ENCODE data around the gene UBE2F. TPM values are rescaled to one million over a fixed set of nuclear protein-coding genes. Genes with fewer than 3 reads are reported as not detected.
A peak's percentile ranks its signal among the peaks of the same experiment; 100 is the strongest.

The UBE2F gene
- 115 TPM for total RNA-seq (ENCODE audit: insufficient read depth, low replicate concordance)

DNA sequence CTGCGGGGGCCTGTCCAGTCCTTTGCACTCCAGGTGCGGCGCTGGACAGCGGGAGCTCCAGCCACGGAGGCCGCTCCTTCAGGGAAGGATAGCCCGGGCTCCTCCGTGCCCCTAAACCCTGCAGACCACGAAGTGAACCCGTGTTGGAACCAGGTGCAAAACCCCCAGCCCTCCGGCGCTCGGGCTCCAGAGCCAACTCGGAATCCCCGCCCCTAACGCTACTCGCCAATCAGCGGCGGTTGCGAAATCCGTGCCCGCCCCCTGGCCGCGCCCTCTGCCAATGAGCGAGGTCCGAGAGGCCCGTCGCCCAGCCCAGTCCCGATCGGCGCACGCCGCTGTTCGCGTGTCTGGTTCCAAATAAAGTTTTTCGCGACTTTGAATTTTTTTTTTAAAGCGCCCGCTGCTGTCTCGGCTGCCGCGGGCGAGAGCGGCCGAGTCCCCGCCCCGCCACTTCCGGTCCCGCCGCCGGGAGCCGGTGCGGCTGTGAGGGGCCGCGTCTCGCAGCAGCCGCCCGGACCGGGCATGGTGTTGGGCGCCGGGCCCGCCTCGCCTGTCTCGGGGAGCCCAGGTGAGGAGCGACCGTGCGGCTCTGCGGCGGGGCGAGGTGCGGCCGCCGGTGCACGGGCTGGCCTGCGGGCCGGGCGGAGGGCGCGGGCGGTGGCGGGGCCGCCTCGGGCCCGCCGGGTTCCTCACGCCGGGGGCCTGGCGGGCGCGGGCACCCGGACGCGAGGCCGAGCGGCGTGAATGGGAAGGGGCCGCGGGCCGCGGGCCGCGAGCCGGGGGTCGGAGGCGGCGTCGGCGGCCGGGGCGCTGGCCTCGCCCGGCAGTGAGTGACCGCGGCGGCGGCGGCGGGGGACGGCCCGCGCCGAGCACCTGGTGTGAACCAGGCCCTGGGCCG is at the start of gene UBE2F:
Gene UBE2F (plus strand): TSS at position 450 of the 898 bp plus-strand sequence. CDS start 6,094 bp downstream, outside the sequence.
- peak; percentile 98 for DNase-seq (ENCODE audit: low spot score)

DNA sequence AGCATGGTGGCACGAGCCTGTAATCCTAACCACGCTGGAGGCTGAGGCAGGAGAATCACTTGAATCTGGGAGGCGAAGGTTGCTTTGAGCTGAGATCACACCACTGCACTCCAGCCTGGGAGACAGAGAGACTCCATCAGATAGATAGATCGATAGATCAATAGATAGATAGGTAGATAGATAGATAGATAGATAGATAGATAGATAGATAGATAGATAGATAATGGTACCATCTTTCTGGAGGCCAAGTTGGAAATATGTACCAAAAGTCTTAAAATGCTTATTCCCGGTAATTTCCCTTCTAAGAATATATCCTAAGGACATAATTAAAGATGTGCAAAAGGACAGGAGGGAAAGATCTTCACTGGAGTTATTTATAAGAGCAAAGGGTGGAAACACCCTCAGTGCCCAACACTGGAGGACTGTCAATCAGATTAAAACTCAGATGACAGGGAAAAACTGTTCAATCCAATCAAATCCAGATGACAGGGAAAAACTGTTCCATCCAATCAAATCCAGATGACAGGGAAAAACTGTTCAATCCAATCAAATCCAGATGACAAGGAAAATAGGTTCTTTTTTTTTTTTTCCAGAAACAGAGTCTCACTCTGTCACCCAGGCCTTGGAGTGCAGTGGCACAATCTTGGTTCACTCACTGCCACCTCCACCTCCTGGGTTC is 49.0 kb upstream of the UBE2F start:
- no peak for DNase-seq (ENCODE audit: low spot score)

DNA sequence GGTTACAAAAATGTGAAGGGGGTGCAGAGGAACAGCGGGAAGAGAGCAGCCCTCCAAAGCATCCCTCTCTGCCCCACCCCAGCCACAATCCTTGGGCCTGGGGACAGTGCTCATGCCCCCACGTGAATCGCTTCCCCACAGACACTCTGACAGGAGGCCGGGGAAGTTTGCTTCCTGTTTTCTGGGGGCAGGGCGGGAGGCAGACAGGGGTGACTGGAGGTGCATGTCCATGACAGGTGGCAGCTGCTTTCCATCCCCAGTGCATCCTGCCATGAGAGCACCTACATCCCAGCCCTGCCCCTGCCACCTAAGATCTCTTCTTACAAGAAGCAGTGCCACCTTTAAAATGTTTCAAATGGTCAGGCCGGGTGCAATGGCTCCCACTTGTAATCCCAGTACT is 47.2 kb upstream of the UBE2F start:
- DNase-seq (ENCODE audit: low spot score): no peak

- DNase-seq (ENCODE audit: low spot score): no peak
Measured at GRCh38 chr2:237920673-237921072, 46.1 kb upstream of the UBE2F start.

GRCh38 chr2:237921967-237922492 is 44.8 kb upstream of the UBE2F start:
- DNase-seq (ENCODE audit: low spot score): no peak

GRCh38 chr2:237922641-237923361 is 44.0 kb upstream of the UBE2F start:
- no peak for DNase-seq (ENCODE audit: low spot score)

DNA sequence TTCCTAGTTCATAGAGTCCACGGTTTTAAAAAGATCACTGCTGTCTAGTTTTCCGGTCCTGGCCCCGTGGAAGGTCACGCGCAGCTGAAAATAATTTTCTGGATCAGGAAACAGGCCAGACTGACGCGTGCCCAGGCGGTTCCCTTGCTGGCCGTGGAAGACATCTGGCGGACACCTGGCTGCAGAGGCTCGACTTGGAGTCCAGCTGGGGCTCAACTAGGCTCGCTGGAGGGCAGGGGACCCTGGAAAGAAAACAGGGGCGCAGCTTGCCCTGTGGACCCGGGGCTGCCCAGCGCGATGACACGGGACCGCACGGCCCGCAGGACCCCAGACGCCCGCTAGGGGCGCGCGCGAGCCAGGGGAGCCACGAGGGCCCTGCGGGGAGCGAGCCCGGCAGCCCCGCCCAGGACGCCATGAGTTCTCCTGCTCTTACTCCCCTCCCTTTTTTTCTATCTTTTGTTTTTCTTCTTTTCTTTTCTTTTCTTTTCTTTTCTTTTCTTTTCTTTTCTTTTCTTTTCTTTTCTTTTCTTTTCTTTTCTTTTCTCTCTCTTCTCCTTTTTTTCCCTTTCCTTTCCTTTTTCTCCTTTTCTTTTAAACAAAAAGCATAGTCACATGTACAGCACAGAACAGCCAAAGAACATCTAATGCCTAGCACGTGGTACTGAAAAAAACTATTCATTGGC is 43.2 kb upstream of the UBE2F start:
- DNase-seq (ENCODE audit: low spot score): peak; percentile 72

DNA sequence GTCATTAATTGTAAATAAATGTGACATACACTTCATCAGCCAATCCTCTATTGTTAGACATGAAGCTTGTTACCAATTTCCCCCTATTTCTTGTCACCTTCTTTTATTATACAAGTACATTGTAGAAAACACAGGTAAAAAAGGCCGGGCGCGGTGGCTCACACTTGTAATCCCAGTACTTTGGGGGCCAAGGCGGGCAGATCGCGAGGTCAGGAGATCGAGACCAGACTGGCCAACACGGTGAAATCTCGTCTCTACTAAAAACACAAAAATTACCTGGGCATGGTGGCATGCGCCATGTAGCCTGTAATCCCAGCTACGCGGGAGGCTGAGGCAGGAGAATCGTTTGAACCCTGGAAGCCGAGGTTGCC is 42.7 kb upstream of the UBE2F start:
- no peak for DNase-seq (ENCODE audit: low spot score)

DNA sequence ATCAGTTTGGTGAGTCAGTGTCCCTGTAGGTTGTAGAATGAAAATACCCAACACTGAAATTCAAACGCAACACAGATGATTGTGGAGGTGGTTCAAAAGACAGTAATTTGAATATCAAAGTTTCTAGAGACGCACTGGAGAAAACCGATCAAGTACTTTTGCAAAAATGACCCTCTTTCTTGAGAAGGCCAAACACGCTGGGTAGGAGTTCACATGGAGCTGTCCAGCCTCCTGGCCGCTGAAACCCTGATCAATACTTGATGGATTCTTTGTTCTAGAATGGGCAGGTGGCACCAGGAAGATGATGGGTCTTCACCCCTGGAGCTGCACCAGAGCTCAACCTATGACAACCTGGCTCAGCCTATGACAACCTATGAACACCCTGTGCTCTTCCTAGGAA is 39.7 kb upstream of the UBE2F start:
- DNase-seq (ENCODE audit: low spot score): no peak

- DNase-seq (ENCODE audit: low spot score): no peak
Measured at GRCh38 chr2:237927986-237928385, 38.8 kb upstream of the UBE2F start.

GRCh38 chr2:237929979-237930378 is 36.8 kb upstream of the UBE2F start:
- DNase-seq (ENCODE audit: low spot score): no peak

DNA sequence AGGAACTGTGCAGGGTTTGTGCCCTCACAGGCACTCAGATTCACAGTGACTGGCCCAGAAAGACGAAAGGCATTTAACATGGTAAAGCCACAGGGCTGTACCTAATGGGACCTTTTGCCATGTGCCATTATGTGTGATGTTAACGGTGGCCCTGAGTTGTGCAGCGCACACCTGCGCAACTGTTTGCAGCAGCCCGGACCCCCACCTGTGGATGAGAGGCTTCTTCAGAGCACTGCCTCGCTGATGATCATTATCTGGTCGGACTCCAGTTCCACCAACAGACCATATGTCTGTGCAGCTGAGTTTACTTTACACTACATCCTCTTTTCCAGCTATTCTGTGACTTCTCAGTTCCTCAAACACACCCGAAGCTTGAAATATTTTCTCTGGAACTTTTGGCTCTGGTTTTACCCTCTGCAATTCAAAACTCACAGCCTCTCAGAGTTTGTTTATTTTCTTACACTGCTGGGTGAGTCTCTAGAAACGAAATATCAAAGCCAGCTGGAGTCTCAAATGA is 35.6 kb upstream of the UBE2F start:
- DNase-seq (ENCODE audit: low spot score): peak; percentile 77

GRCh38 chr2:237932731-237933131 is 34.1 kb upstream of the UBE2F start:
- peak; percentile 88 for DNase-seq (ENCODE audit: low spot score)

- no peak for DNase-seq (ENCODE audit: low spot score)
Measured at GRCh38 chr2:237934186-237934585, 32.6 kb upstream of the UBE2F start.

GRCh38 chr2:237935740-237936452 is 30.9 kb upstream of the UBE2F start:
- no peak for DNase-seq (ENCODE audit: low spot score)

- no peak for DNase-seq (ENCODE audit: low spot score)
Measured at GRCh38 chr2:237939251-237939650, 27.6 kb upstream of the UBE2F start.

DNA sequence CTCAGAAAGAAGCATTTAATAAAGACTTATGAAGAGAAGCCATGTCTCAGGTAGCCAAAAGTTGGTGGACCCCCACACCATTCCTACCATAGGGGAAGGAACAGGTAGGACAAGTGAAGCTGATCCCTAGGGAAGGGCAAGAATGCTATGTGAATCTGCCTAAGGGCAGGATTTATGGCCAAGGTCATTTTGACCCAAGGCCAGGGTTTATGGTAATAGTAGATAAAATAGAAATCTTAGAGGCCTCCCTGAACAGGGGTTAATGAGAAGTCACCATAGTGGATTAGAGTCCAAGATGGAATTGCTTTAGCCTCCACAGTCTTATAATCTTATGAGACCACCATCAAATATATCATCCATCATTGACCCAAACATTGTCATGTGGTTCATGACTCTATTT is 26.0 kb upstream of the UBE2F start:
- no peak for DNase-seq (ENCODE audit: low spot score)

GRCh38 chr2:237941239-237941638 is 25.6 kb upstream of the UBE2F start:
- DNase-seq (ENCODE audit: low spot score): no peak

DNA sequence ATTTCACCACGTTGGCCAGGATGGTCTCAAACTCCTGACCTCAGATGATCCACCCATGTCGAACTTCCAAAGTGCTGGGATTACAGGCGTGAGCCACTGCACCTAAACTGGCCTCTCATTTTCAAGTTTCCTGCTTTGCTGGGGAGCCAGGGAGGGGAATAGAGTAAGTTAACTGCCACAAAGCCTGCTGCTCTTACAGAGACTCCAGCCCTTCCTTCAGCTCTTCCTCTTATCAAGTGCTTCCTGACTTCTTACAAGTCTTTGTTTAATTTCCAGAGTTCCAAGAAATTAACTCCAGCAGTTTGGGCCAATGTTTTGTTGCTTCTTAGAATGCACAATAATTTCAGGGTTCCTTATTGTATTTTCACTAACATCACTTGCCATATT is 24.3 kb upstream of the UBE2F start:
- DNase-seq (ENCODE audit: low spot score): no peak

GRCh38 chr2:237943395-237944094 is 23.3 kb upstream of the UBE2F start:
- no peak for DNase-seq (ENCODE audit: low spot score)

Data from umbilical cord (tissue), 2 donors.